ENCODE data around the gene PCNX2. TPM values are rescaled to one million over a fixed set of nuclear protein-coding genes. Genes with fewer than 3 reads are reported as not detected.

The PCNX2 gene
- total and polyA plus RNA-seq, 2 donors (not counting 1 experiment from before 2014, with no cell fraction given), result 13.0 to 37.8 TPM

GRCh38 chr1:232995189-232995588 lies 300.3 kb downstream of the PCNX2 start:
- Histone ChIP-seq H3K27ac (ENCODE audit: insufficient read depth, low read length) (no peak overlapping the region), H3K4me3 (replicated peaks in 1 of 4; ENCODE audit: control extremely low read depth in 1 of 4, insufficient read depth in 1 of 4, low read depth in 3 of 4, low read length in 4 of 4) (no peak overlapping the region), H3K9ac (ENCODE audit: insufficient read depth, low read length) (no peak overlapping the region), H3K4me1 (ENCODE audit: control insufficient read depth, extremely low read depth, insufficient read depth, low read length) (no peaks in the 10 kb centered on the region), H3K9me3 (ENCODE audit: control insufficient read depth, insufficient read depth, low read depth, low read length) (no peaks in the 10 kb centered on the region), H3K4me2 (ENCODE audit: extremely low read depth, insufficient read depth, low read length) (no peak overlapping the region), H4K20me1 (ENCODE audit: control insufficient read depth, extremely low read depth, insufficient read depth, low read length) (no peaks in the 10 kb centered on the region), H3K79me2 (ENCODE audit: control insufficient read depth, insufficient read depth, low read length) (no peaks in the 10 kb centered on the region), H3K27me3 (ENCODE audit: control insufficient read depth, insufficient read depth, low read length) (no peaks in the 10 kb centered on the region), H2AFZ (ENCODE audit: low read length) (no peak overlapping the region), H3K36me3 (ENCODE audit: control insufficient read depth, insufficient read depth, low read length) (no peaks in the 10 kb centered on the region)
- no peak for DNase-seq (ENCODE audit: low read depth in 2 of 2)
- no peak for TF ChIP-seq EZH2 (IDR thresholded peaks at IDR 0.05; ENCODE audit: low read length, missing control alignments)
- no peak for TF ChIP-seq CTCF (conservative IDR thresholded peaks at IDR 0.05 in 1 of 2, IDR thresholded peaks at IDR 0.05 in 1 of 2; ENCODE audit: low read depth in 1 of 2, low read length in 2 of 2)

- Histone ChIP-seq H3K9ac (ENCODE audit: insufficient read depth, low read length) (no peak overlapping the region), H3K27me3 (ENCODE audit: control insufficient read depth, insufficient read depth, low read length) (no peaks in the 10 kb centered on the region), H2AFZ (ENCODE audit: low read length) (no peak overlapping the region), H4K20me1 (ENCODE audit: control insufficient read depth, extremely low read depth, insufficient read depth, low read length) (no peaks in the 10 kb centered on the region), H3K4me2 (ENCODE audit: extremely low read depth, insufficient read depth, low read length) (no peak overlapping the region), H3K4me3 (replicated peaks in 1 of 4; ENCODE audit: control extremely low read depth in 1 of 4, insufficient read depth in 1 of 4, low read depth in 3 of 4, low read length in 4 of 4) (no peak overlapping the region), H3K79me2 (ENCODE audit: control insufficient read depth, insufficient read depth, low read length) (no peaks in the 10 kb centered on the region), H3K9me3 (ENCODE audit: control insufficient read depth, insufficient read depth, low read depth, low read length) (no peaks in the 10 kb centered on the region), H3K4me1 (ENCODE audit: control insufficient read depth, extremely low read depth, insufficient read depth, low read length) (no peaks in the 10 kb centered on the region), H3K27ac (ENCODE audit: insufficient read depth, low read length) (no peak overlapping the region), H3K36me3 (ENCODE audit: control insufficient read depth, insufficient read depth, low read length) (no peaks in the 10 kb centered on the region)
- no peak for DNase-seq (ENCODE audit: low read depth in 2 of 2)
- TF ChIP-seq EZH2 (IDR thresholded peaks at IDR 0.05; ENCODE audit: low read length, missing control alignments) (no peak), CTCF (conservative IDR thresholded peaks at IDR 0.05 in 1 of 2, IDR thresholded peaks at IDR 0.05 in 1 of 2; ENCODE audit: low read depth in 1 of 2, low read length in 2 of 2) (no peak)
These were observed 302.0 kb downstream of the PCNX2 start for GRCh38 chr1:232993555-232993954.

GRCh38 chr1:232992227-232992626 lies 303.3 kb downstream of the PCNX2 start:
- Histone ChIP-seq H3K4me1 (ENCODE audit: control insufficient read depth, extremely low read depth, insufficient read depth, low read length) (no peaks in the 10 kb centered on the region), H3K36me3 (ENCODE audit: control insufficient read depth, insufficient read depth, low read length) (no peaks in the 10 kb centered on the region), H3K4me3 (replicated peaks in 1 of 4; ENCODE audit: control extremely low read depth in 1 of 4, insufficient read depth in 1 of 4, low read depth in 3 of 4, low read length in 4 of 4) (no peak overlapping the region), H3K79me2 (ENCODE audit: control insufficient read depth, insufficient read depth, low read length) (no peaks in the 10 kb centered on the region), H4K20me1 (ENCODE audit: control insufficient read depth, extremely low read depth, insufficient read depth, low read length) (no peaks in the 10 kb centered on the region), H3K4me2 (ENCODE audit: extremely low read depth, insufficient read depth, low read length) (no peak overlapping the region), H3K27ac (ENCODE audit: insufficient read depth, low read length) (no peak overlapping the region), H3K9me3 (ENCODE audit: control insufficient read depth, insufficient read depth, low read depth, low read length) (no peaks in the 10 kb centered on the region), H2AFZ (ENCODE audit: low read length) (no peak overlapping the region), H3K27me3 (ENCODE audit: control insufficient read depth, insufficient read depth, low read length) (no peaks in the 10 kb centered on the region), H3K9ac (ENCODE audit: insufficient read depth, low read length) (no peak overlapping the region)
- no peak for DNase-seq (ENCODE audit: low read depth in 2 of 2)
- no peak for TF ChIP-seq CTCF (conservative IDR thresholded peaks at IDR 0.05 in 1 of 2, IDR thresholded peaks at IDR 0.05 in 1 of 2; ENCODE audit: low read depth in 1 of 2, low read length in 2 of 2)
- TF ChIP-seq EZH2 (IDR thresholded peaks at IDR 0.05; ENCODE audit: low read length, missing control alignments), result no peak
